ENCODE data around the gene YPEL1.
"Not testable (repeated sequence)": the region's sequence is repeated elsewhere in the genome, so short reads cannot be mapped to it uniquely, and the experiment has no call there.

The YPEL1 gene

GRCh38 chr22:21682385-21683175 is 53.0 kb downstream of the YPEL1 start:
- DNase-seq (ENCODE audit: low spot score), result no peak

- no peak for DNase-seq (ENCODE audit: low spot score)
Observed at GRCh38 chr22:21681566-21682370, 53.8 kb downstream of the YPEL1 start.

- no peak for DNase-seq (ENCODE audit: low spot score)
Observed at GRCh38 chr22:21680830-21681565, 54.6 kb downstream of the YPEL1 start.

- DNase-seq (ENCODE audit: low spot score), result no peak
Observed at GRCh38 chr22:21679383-21679782, 56.2 kb downstream of the YPEL1 start.

GRCh38 chr22:21678842-21679241 is 56.8 kb downstream of the YPEL1 start:
- not testable (repeated sequence) for DNase-seq (ENCODE audit: low spot score)

GRCh38 chr22:21677606-21678443 is 57.8 kb downstream of the YPEL1 start:
- DNase-seq (ENCODE audit: low spot score), result no peak

- no peak for DNase-seq (ENCODE audit: low spot score)
Observed at GRCh38 chr22:21674638-21675245, 60.9 kb downstream of the YPEL1 start.

DNA sequence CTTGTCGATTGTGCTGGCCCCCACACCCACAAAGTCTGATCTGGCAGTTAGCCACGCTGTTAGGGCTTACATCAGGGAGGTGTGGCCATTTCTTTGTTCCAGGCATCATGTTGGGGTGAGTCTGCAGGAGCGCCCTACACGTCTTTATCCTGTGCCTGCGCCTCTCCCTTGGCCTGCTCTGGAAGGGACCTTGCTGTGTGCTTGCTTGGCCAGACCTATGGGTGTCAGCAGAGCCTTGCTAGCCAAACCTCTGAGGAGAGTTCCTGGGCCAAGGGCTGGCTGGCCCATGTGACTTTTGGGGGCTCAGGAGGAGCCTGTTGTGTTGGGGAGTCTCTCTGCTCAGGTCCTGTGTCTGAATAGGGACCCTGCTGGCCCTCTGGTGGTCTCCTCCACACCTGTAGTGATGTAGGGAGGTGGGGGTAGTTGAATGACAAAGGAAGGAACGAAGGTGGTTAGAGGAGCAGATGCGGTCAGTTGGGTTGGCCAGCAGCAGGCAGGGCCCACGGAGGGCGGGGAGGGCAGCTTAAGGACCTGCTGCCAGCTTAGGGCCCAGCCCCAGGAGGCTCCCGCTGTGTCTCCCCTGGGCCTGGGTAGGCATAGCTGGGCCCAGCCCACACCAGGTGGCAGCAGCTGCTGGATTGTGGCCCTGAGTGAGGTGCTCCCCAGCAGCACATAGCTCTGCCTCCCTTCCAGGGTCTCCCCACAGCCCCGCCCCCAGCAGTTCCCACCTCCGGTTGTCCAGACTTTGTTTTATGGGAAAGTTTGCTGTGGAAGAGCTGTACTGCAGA is 61.9 kb downstream of the YPEL1 start:
- no peak for DNase-seq (ENCODE audit: low spot score)

- DNase-seq (ENCODE audit: low spot score), result no peak
Observed at GRCh38 chr22:21672107-21672629, 63.4 kb downstream of the YPEL1 start.

DNA sequence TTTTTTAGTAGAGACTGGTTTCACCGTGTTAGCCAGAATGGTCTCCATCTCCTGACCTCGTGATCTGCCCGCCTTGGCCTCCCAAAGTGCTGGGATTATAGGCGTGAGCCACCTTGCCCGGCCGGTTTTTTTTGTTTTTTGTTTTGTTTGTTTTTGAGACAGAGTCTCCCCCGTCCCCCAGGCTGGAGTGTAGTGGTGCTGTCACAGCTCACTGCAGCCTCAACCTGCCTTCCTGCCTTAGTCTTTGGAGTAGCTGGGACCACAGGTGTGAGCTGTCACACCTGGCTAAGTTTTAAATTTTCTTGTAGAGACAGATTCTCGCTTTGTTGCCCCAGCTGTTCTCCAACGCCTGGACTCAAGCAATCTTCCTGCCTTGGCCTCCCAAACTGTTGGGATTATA is 66.6 kb downstream of the YPEL1 start:
- no peak for DNase-seq (ENCODE audit: low spot score)

GRCh38 chr22:21666786-21667185 is 68.8 kb downstream of the YPEL1 start:
- DNase-seq (ENCODE audit: low spot score), result no peak

DNA sequence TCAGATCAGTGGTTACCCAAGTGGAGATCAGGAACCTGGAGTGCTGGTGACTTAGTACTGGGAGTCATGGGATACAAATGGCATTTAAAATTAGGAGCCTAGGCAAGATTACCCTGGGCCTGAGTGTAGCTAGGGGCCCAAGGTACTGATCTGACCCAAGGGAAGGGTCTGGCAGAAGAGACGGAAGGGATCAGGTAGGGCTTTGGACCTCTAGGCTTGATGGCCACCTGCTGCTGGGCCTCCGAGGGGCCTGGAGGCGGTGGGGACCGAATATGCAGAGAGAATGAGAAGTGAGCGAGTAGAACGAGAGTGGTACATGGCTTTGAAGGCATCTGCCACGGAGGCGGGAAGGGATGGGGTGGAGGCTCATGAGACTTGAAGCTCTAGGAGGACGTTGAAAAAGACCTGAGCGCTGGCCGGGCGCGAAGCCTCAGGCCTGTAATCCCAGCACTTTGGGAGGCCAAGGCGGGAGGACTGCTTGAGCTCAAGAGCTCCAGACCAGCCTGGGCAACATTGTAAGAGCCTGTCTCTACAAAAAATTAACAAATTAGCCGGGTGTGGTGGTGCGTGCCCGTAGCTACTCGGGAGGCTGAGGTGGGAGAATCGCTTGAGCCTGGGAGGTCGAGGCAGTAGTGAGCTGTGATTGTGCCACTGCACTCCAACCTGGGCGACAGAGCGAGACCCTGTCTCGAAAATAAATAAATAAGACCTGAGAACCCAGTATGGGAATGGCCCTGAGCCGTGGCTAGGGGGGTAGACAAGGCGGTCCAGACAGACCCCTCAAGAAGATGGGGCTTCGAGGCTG is 70.3 kb downstream of the YPEL1 start:
- no peak for DNase-seq (ENCODE audit: low spot score)

- DNase-seq (ENCODE audit: low spot score), result no peak
Observed at GRCh38 chr22:21663738-21664137, 71.9 kb downstream of the YPEL1 start.

DNA sequence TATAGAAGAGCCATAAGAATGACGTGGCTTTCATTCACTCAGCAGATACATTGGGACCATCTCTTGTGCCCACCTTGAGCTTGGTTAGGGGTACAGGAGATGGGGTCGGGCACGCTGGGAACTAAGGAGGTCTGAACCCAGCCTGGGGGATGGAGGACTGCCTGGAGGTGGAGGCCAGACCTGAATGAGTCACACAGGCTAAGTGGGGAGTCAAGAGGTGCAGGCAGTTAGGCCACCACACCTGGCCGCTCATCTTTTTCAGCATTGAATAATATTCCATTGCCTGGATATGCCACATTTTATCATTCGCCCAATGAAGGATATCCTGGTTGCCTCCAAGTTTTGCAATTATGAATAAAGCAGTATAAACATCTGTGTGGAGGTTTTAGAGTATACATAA is 73.6 kb downstream of the YPEL1 start:
- no peak for DNase-seq (ENCODE audit: low spot score)

GRCh38 chr22:21660904-21661303 is 74.7 kb downstream of the YPEL1 start:
- no peak for DNase-seq (ENCODE audit: low spot score)

DNA sequence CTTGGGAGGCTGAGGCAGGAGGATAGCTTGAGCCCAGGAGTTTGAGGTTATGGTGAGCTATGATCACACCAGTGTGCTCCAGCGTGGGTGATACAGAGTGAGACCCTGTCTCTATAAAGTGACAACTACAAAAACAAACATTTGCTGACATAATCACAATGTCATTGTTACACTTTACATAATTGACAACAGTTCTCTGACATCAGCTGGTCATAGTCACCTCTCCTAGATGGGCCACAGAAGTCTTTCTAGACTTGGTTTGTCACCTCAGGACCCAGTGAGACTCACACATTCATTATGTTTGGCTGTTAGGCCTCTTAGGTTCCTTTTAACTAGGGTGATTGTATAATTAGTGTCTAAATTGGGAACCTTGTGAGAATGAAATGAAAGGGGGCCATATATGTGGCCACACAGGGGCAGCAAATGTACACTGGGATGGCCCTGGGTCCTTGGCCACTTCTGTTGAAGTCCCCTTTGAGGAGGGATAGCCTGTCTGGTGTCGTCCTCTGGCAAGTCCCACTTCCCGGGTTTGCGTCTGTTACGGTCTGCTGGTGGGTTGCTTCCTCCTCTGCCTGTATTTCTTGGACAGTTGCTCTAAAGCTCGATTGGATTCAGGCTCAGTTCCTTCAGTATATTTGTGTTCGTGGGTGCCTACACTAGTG is 75.6 kb downstream of the YPEL1 start:
- DNase-seq (ENCODE audit: low spot score), result no peak

DNA sequence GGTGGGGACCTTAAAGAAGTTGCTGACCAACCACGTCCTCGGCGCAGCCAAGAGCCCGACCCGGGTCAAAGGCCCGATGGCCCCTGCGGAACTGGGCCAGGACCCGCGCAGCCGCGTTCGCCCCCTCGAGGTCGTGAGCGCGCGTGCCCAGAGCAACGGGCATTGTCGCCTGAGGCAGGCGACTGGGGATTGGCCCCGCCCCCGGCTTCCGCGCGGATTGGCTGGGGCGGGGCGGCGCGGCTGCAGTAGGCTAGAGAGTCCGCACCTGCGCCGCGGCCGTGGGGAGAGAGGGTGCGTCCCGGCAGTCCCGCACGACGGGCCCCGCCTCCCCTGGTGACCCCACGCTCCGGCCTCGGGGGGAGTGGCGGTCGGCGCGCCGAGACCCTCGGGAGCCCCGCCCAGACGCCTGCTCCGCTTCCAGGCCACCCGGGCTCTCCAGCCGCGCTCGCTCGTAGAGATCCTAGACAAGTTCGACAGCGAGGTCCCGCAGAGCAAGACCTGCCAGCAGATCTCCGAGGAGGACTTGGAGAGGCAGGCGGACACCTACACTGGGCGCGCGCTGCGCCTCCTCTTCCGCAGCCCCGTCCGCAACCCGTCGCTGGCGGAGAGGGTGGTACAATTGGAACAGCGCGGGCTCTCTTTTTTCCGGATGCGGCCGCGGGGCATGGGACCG is 78.1 kb downstream of the YPEL1 start:
- DNase-seq (ENCODE audit: low spot score), result peak; percentile 94

GRCh38 chr22:21657020-21657359 is 78.6 kb downstream of the YPEL1 start:
- peak; percentile 42 for DNase-seq (ENCODE audit: low spot score)

All from HuH-7.5 (cell line).